ENCODE measurements around the gene CADPS2. TPM values are rescaled to one million over a fixed set of nuclear protein-coding genes. Genes with fewer than 3 reads are reported as not detected.

CADPS2 gene
- total RNA-seq, 2 experiments from 2014 or later, result not detected

DNA sequence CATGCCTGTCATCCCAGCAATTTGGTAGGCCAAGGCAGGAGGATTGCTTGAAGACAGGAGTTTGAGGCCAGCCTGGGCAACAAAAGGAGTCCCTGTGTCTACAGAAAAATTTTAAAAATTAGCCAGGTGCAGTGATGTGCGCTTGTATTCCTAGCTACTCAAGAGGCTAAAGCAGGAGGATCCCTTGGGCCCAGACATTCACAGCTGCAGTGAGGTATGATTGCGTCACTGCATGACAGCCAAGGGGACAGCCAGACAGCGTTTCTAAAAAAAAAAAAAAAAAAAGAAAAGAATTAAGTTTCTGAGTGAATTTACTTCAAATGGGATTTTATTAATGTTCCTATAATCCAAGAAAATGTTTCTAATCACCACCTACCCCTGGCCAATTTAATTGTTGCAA, 96.1 kb downstream of the CADPS2 start:
- ChIA-PET CTCF (no interaction called here), POLR2A (no interaction called here)
- H3K36me3 Mint-ChIP-seq (ENCODE audit: low read depth), result no peaks in the 10 kb centered on the region
- H3K27ac Mint-ChIP-seq, result no peak overlapping the region
- no peaks in the 10 kb centered on the region for H3K9me3 Mint-ChIP-seq
- intact Hi-C loops (cut with micrococcal nuclease), result no loop called here
- no peak for DNase-seq
- TF ChIP-seq, protein P1, sequence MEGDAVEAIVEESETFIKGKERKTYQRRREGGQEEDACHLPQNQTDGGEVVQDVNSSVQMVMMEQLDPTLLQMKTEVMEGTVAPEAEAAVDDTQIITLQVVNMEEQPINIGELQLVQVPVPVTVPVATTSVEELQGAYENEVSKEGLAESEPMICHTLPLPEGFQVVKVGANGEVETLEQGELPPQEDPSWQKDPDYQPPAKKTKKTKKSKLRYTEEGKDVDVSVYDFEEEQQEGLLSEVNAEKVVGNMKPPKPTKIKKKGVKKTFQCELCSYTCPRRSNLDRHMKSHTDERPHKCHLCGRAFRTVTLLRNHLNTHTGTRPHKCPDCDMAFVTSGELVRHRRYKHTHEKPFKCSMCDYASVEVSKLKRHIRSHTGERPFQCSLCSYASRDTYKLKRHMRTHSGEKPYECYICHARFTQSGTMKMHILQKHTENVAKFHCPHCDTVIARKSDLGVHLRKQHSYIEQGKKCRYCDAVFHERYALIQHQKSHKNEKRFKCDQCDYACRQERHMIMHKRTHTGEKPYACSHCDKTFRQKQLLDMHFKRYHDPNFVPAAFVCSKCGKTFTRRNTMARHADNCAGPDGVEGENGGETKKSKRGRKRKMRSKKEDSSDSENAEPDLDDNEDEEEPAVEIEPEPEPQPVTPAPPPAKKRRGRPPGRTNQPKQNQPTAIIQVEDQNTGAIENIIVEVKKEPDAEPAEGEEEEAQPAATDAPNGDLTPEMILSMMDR (IDR thresholded peaks at IDR 0.05), result no peak
- no peaks in the 10 kb centered on the region for H3K4me1 Mint-ChIP-seq (ENCODE audit: low read depth)
- no peaks in the 10 kb centered on the region for H3K27me3 Mint-ChIP-seq
- no peak for ATAC-seq
- H3K4me3 Mint-ChIP-seq, result no peak overlapping the region

DNA sequence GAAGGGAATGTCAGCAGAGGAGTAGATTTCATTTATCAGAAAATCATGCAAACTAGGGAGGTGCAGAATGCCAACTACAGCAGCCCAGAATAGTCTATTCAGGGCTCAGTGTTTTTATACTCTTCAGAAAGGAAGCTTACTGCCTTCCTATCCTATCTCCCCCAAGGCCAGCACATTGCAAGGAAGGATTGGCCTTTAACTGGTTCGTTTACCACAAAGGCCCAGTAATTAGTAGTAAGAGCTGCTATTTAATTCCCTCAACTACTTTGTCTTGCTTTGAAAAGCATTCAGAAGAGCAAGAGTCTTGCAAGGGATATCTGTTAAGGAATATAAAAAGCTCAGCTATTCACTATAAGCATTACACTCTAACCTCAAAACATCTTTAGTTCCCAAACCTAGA, 97.1 kb downstream of the CADPS2 start:
- Mint-ChIP-seq H3K4me1 (ENCODE audit: low read depth) (no peaks in the 10 kb centered on the region), H3K9me3 (no peaks in the 10 kb centered on the region), H3K27ac (no peak overlapping the region), H3K27me3 (no peaks in the 10 kb centered on the region), H3K4me3 (no peak overlapping the region), H3K36me3 (ENCODE audit: low read depth) (no peaks in the 10 kb centered on the region)
- ChIA-PET POLR2A (no interaction called here), CTCF (no interaction called here)
- TF ChIP-seq, protein P1 (IDR thresholded peaks at IDR 0.05), result no peak
- no peak for ATAC-seq
- no peak for DNase-seq
- intact Hi-C loops (cut with micrococcal nuclease), result no loop called here

DNA sequence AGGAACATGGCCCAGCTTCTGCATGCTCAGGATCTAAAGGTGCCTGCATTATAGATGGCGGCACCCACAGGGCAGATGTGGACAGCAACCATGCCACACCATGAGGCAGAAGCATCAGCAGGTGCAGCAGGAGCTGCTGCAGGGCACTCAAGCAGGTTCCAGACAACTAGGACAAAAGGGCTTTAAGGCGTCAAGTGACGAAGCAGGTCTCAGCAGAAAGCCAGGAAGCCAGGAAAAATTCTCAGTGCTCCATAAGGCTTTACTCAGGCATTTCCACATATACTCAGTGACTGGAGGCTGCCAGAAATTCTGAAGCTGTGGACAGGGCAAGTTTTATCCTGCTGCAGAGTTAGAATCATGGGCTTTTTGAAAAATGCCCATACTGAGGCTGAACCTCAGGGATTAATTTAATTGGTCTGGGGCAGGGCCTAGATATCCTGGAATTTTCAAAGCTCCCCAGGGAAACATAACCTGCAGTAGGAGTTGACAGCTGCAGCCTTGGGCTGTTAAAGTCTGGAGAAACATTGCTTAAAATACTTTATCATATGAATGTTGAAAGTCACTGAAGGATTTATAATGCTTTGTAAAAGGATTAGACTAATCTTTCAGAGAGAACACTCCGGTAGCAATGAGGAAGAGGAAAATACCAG, 115.4 kb downstream of the CADPS2 start:
- Mint-ChIP-seq H3K27ac (no peak overlapping the region), H3K9me3 (no peaks in the 10 kb centered on the region), H3K4me3 (no peak overlapping the region), H3K4me1 (ENCODE audit: low read depth) (no peaks in the 10 kb centered on the region), H3K36me3 (ENCODE audit: low read depth) (no peaks in the 10 kb centered on the region), H3K27me3 (no peaks in the 10 kb centered on the region)
- ATAC-seq, result no peak
- ChIA-PET POLR2A (no interaction called here), CTCF (no interaction called here)
- intact Hi-C loops (cut with micrococcal nuclease), result no loop called here
- TF ChIP-seq, protein P1 (IDR thresholded peaks at IDR 0.05), result no peak
- DNase-seq, result no peak

DNA sequence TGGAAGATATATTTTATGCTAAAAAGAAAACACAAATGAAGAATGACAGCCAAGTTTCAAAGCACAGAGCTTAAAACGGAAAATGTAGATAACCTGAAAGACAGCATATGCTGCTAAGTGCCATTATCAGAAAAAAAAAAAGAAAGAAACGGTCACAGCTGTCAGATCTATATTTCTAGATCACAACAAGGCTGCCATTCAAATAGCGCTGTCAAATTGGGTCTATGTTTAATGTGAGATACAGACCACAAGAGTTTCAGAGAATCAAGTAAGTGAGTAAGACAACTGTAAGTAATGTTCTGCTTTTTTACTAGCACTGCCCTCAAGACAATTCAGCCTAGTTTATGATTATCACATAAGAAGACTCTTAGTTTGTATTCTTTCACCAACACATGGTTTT, 117.4 kb downstream of the CADPS2 start:
- Mint-ChIP-seq H3K27ac (no peak overlapping the region), H3K4me1 (ENCODE audit: low read depth) (no peaks in the 10 kb centered on the region), H3K27me3 (no peaks in the 10 kb centered on the region), H3K4me3 (no peak overlapping the region), H3K36me3 (ENCODE audit: low read depth) (no peaks in the 10 kb centered on the region), H3K9me3 (no peaks in the 10 kb centered on the region)
- TF ChIP-seq, protein P1 (IDR thresholded peaks at IDR 0.05), result no peak
- POLR2A ChIA-PET, result no interaction called here
- DNase-seq (no peak), ATAC-seq (no peak)
- intact Hi-C loops (cut with micrococcal nuclease), result no loop called here
- CTCF ChIA-PET, result no interaction called here

DNA sequence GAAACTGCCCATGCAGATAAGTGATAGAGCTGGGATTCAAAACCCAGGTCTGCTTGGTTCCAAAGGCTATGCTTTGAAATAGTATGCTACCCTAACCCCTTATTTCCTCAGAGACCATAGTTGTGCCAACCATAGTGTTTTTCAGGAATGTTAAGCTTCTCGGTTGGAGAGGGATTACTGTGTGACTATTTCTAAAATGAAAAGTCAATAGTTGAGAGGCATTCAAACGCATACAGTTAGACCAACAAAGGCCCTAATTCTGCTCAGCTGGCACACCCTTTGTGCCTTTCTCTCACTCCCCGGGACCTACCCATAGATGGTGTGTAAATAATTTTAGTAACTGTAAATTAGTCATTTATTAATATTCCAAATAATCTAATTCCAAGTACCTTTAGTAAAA, 118.9 kb downstream of the CADPS2 start:
- Mint-ChIP-seq H3K9me3 (no peaks in the 10 kb centered on the region), H3K36me3 (ENCODE audit: low read depth) (no peaks in the 10 kb centered on the region), H3K27me3 (no peaks in the 10 kb centered on the region), H3K27ac (no peak overlapping the region), H3K4me3 (no peak overlapping the region), H3K4me1 (ENCODE audit: low read depth) (no peaks in the 10 kb centered on the region)
- POLR2A ChIA-PET, result no interaction called here
- TF ChIP-seq, protein P1 (IDR thresholded peaks at IDR 0.05), result no peak
- DNase-seq (no peak), ATAC-seq (no peak)
- CTCF ChIA-PET, result no interaction called here
- intact Hi-C loops (cut with micrococcal nuclease), result no loop called here

Measured in activated CD8-positive, alpha-beta T cell treated with anti-CD3 and anti-CD28 coated beads for 36 hours (primary cell).